SJCRH30 (cell line): ENCODE results near the gene COL13A1. TPM values are rescaled to one million over a fixed set of nuclear protein-coding genes. Genes with fewer than 3 reads are reported as not detected.

Experiments used
- DNase-seq, 2 experiments: peaks; one replicate each; pipeline ENCODE4 v3.0.0-alpha.2; 2015 to 2020
- H3K27ac ChIP-seq: fragments of 250-450 bp; sonication (Bioruptor Pico); 2 replicates; pipeline ENCODE4 v1.5.1; 2020; ENCODE audit warnings: mild to moderate bottlenecking, moderate library complexity
- H3K27me3 ChIP-seq: fragments of 250-450 bp; sonication (Bioruptor Pico); 2 replicates; pipeline ENCODE4 v1.5.1; 2020; ENCODE audit warnings: mild to moderate bottlenecking, moderate library complexity
- H3K36me3 ChIP-seq: fragments of 250-450 bp; sonication (Bioruptor Pico); 2 replicates; pipeline ENCODE4 v1.5.1; 2020; ENCODE audit warnings: mild to moderate bottlenecking, moderate library complexity
- H3K4me1 ChIP-seq: fragments of 250-450 bp; sonication (Bioruptor Pico); 2 replicates; pipeline ENCODE4 v1.5.1; 2020; ENCODE audit warnings: mild to moderate bottlenecking, moderate library complexity
- H3K4me3 ChIP-seq: fragments of 250-450 bp; sonication (Bioruptor Pico); 2 replicates; pipeline ENCODE4 v1.5.1; 2020; ENCODE audit warnings: mild to moderate bottlenecking, moderate library complexity
- H3K9me3 ChIP-seq: fragments of 250-450 bp; sonication (Bioruptor Pico); replicated peaks from 2 replicates; pipeline ENCODE4 v1.5.1; 2020; ENCODE audit warnings: mild to moderate bottlenecking, moderate library complexity
- total RNA-seq: library from RNA; depleted of rRNA; stranded (reverse); fragments of >200 nt; shearing (Covaris generic); gene quantifications from 2 replicates; pipeline ENCODE4 v1.2.3, GENCODE V29; 2014

COL13A1 gene
- total RNA-seq, 1 experiment from 2014 or later, result 0.26 TPM

- no peaks in the 10 kb centered on the region for H3K9me3 ChIP-seq
- no peak overlapping the region for H3K27ac ChIP-seq
- H3K36me3 ChIP-seq, result no peaks in the 10 kb centered on the region
- H3K4me1 ChIP-seq, result no peaks in the 10 kb centered on the region
- no peak for DNase-seq
- no peak overlapping the region for H3K4me3 ChIP-seq
- H3K27me3 ChIP-seq, result no peaks in the 10 kb centered on the region
These were observed 96.3 kb downstream of the COL13A1 start for GRCh38 chr10:69897999-69898398.

GRCh38 chr10:69898524-69898923 lies 96.8 kb downstream of the COL13A1 start:
- DNase-seq, result no peak
- Histone ChIP-seq H3K4me3 (no peak overlapping the region), H3K27me3 (no peaks in the 10 kb centered on the region), H3K9me3 (no peaks in the 10 kb centered on the region), H3K36me3 (no peaks in the 10 kb centered on the region), H3K27ac (no peak overlapping the region), H3K4me1 (no peaks in the 10 kb centered on the region)

- H3K4me1 ChIP-seq, result no peaks in the 10 kb centered on the region
- DNase-seq, result no peak
- no peak overlapping the region for H3K4me3 ChIP-seq
- no peaks in the 10 kb centered on the region for H3K27me3 ChIP-seq
- H3K36me3 ChIP-seq, result no peaks in the 10 kb centered on the region
- H3K27ac ChIP-seq, result no peak overlapping the region
- H3K9me3 ChIP-seq, result no peaks in the 10 kb centered on the region
These were observed 97.2 kb downstream of the COL13A1 start for GRCh38 chr10:69898941-69899340.

GRCh38 chr10:69899727-69900595 lies 98.3 kb downstream of the COL13A1 start:
- H3K27ac ChIP-seq, result no peak overlapping the region
- no peak overlapping the region for H3K4me3 ChIP-seq
- H3K4me1 ChIP-seq, result no peaks in the 10 kb centered on the region
- no peaks in the 10 kb centered on the region for H3K36me3 ChIP-seq
- no peaks in the 10 kb centered on the region for H3K27me3 ChIP-seq
- H3K9me3 ChIP-seq, result no peaks in the 10 kb centered on the region
- no peak for DNase-seq

GRCh38 chr10:69901022-69901421 lies 99.3 kb downstream of the COL13A1 start:
- no peak overlapping the region for H3K27ac ChIP-seq

GRCh38 chr10:69901628-69902505 lies 100.2 kb downstream of the COL13A1 start:
- H3K4me3 ChIP-seq, result no peak overlapping the region
- H3K27ac ChIP-seq, result no peak overlapping the region
- H3K27me3 ChIP-seq, result no peaks in the 10 kb centered on the region
- peak; percentile 54 to 66 for DNase-seq
- no peaks in the 10 kb centered on the region for H3K4me1 ChIP-seq
- H3K9me3 ChIP-seq, result no peaks in the 10 kb centered on the region
- no peaks in the 10 kb centered on the region for H3K36me3 ChIP-seq

More at GRCh38 chr10:69901022-69901421, 99.3 kb downstream of the COL13A1 start:
- Histone ChIP-seq H3K9me3 (no peaks in the 10 kb centered on the region), H3K4me3 (no peak overlapping the region), H3K36me3 (no peaks in the 10 kb centered on the region), H3K27me3 (no peaks in the 10 kb centered on the region), H3K4me1 (no peaks in the 10 kb centered on the region)
- no peak for DNase-seq

- Histone ChIP-seq H3K27me3 (no peaks in the 10 kb centered on the region), H3K4me1 (no peaks in the 10 kb centered on the region), H3K36me3 (no peaks in the 10 kb centered on the region), H3K27ac (no peak overlapping the region), H3K4me3 (no peak overlapping the region), H3K9me3 (no peaks in the 10 kb centered on the region)
- no peak for DNase-seq
These were observed 101.3 kb downstream of the COL13A1 start for GRCh38 chr10:69902835-69903535.

- no peak for DNase-seq
- H3K27ac ChIP-seq, result no peak overlapping the region
- H3K9me3 ChIP-seq, result no peaks in the 10 kb centered on the region
- H3K4me3 ChIP-seq, result no peak overlapping the region
- H3K4me1 ChIP-seq, result no peaks in the 10 kb centered on the region
- H3K36me3 ChIP-seq, result no peaks in the 10 kb centered on the region
- H3K27me3 ChIP-seq, result no peaks in the 10 kb centered on the region
These were observed 102.8 kb downstream of the COL13A1 start for GRCh38 chr10:69904533-69904932.

GRCh38 chr10:69906425-69906824 lies 104.7 kb downstream of the COL13A1 start:
- Histone ChIP-seq H3K4me1 (no peaks in the 10 kb centered on the region), H3K4me3 (no peak overlapping the region), H3K27me3 (no peaks in the 10 kb centered on the region), H3K36me3 (no peaks in the 10 kb centered on the region), H3K9me3 (no peaks in the 10 kb centered on the region), H3K27ac (no peak overlapping the region)
- no peak for DNase-seq

- no peak overlapping the region for H3K27ac ChIP-seq
- H3K9me3 ChIP-seq, result no peaks in the 10 kb centered on the region
- H3K4me1 ChIP-seq, result no peaks in the 10 kb centered on the region
- DNase-seq, result no peak
- H3K36me3 ChIP-seq, result no peaks in the 10 kb centered on the region
- H3K4me3 ChIP-seq, result no peak overlapping the region
- H3K27me3 ChIP-seq, result no peaks in the 10 kb centered on the region
These were observed 105.8 kb downstream of the COL13A1 start for GRCh38 chr10:69907517-69907916.

GRCh38 chr10:69908124-69908523 lies 106.4 kb downstream of the COL13A1 start:
- no peaks in the 10 kb centered on the region for H3K4me1 ChIP-seq
- no peaks in the 10 kb centered on the region for H3K36me3 ChIP-seq
- DNase-seq, result no peak
- no peak overlapping the region for H3K4me3 ChIP-seq
- H3K27ac ChIP-seq, result no peak overlapping the region
- no peaks in the 10 kb centered on the region for H3K9me3 ChIP-seq
- H3K27me3 ChIP-seq, result no peaks in the 10 kb centered on the region

GRCh38 chr10:69910561-69910960 lies 108.9 kb downstream of the COL13A1 start:
- Histone ChIP-seq H3K27me3 (no peaks in the 10 kb centered on the region), H3K4me3 (no peak overlapping the region), H3K27ac (no peak overlapping the region), H3K36me3 (no peaks in the 10 kb centered on the region), H3K4me1 (no peaks in the 10 kb centered on the region), H3K9me3 (no peaks in the 10 kb centered on the region)
- DNase-seq, result no peak

GRCh38 chr10:69911613-69912528 lies 110.2 kb downstream of the COL13A1 start:
- no peaks in the 10 kb centered on the region for H3K36me3 ChIP-seq
- DNase-seq, result no peak
- no peaks in the 10 kb centered on the region for H3K27me3 ChIP-seq
- H3K4me3 ChIP-seq, result no peak overlapping the region
- no peaks in the 10 kb centered on the region for H3K9me3 ChIP-seq
- no peak overlapping the region for H3K27ac ChIP-seq
- H3K4me1 ChIP-seq, result no peaks in the 10 kb centered on the region

GRCh38 chr10:69912589-69912988 lies 110.9 kb downstream of the COL13A1 start:
- no peaks in the 10 kb centered on the region for H3K36me3 ChIP-seq
- H3K4me3 ChIP-seq, result no peak overlapping the region
- no peaks in the 10 kb centered on the region for H3K4me1 ChIP-seq
- DNase-seq, result no peak
- no peak overlapping the region for H3K27ac ChIP-seq
- no peaks in the 10 kb centered on the region for H3K9me3 ChIP-seq
- no peaks in the 10 kb centered on the region for H3K27me3 ChIP-seq
